NB4 (cell line): Measurements from ENCODE around the gene KRTDAP.
A peak's percentile ranks its signal among the peaks of the same experiment; 100 is the strongest.

Experiments
- DNase-seq: peaks from one replicate; pipeline ENCODE4 v3.0.0; 2010; ENCODE audit warnings: low read depth
- H3K4me3 ChIP-seq: one replicate; pipeline ENCODE4 v1.5.1; 2011; ENCODE audit warnings: mild to moderate bottlenecking, low read depth, low read length, moderate library complexity
- MAX ChIP-seq: IDR thresholded peaks from 2 replicates; pipeline ENCODE4 v1.6.1; 2011; ENCODE audit warnings: low read depth, low read length
- MYC ChIP-seq: IDR thresholded peaks from 2 replicates; pipeline ENCODE4 v1.6.1; 2011; ENCODE audit warnings: low read depth, low read length
- POLR2A ChIP-seq: IDR thresholded peaks from 2 replicates; pipeline ENCODE4 v1.6.1; 2011; ENCODE audit warnings: mild to moderate bottlenecking; ENCODE audit not compliant: insufficient read length; ENCODE audit errors: extremely low read depth
- TF ChIP-seq, protein P1 (sequence below): IDR thresholded peaks from one replicate; pipeline ENCODE4 v1.5.1; 2012; ENCODE audit warnings: low read depth, low read length

The KRTDAP gene

DNA sequence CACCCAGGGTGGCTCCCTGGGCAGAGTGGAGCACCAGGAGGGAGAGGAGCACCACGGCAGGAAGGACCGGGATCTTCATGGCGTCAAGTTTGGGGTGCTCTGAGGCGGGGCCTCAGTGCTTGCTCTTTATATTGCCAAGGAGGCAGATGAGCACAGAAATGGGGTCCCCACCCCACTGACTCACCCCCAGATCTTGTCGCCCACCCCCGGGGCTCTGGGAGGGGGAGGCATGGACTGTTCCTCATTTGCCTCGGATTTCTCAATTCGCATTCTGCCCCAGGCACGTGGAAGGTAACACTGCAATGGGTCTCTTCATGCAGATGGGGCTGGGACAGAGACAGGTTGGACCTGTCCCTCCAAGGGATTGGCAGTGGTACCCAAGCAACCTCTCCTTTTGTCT is at the start of gene KRTDAP:
KRTDAP (minus strand) TSS at position 101 of the 400 bp plus-strand sequence; CDS start at position 79, 22 bp downstream.
- H3K4me3 ChIP-seq = no peak within 1 kb of the TSS
- no peak for DNase-seq
- TF ChIP-seq POLR2A = no peak
- TF ChIP-seq, protein P1, sequence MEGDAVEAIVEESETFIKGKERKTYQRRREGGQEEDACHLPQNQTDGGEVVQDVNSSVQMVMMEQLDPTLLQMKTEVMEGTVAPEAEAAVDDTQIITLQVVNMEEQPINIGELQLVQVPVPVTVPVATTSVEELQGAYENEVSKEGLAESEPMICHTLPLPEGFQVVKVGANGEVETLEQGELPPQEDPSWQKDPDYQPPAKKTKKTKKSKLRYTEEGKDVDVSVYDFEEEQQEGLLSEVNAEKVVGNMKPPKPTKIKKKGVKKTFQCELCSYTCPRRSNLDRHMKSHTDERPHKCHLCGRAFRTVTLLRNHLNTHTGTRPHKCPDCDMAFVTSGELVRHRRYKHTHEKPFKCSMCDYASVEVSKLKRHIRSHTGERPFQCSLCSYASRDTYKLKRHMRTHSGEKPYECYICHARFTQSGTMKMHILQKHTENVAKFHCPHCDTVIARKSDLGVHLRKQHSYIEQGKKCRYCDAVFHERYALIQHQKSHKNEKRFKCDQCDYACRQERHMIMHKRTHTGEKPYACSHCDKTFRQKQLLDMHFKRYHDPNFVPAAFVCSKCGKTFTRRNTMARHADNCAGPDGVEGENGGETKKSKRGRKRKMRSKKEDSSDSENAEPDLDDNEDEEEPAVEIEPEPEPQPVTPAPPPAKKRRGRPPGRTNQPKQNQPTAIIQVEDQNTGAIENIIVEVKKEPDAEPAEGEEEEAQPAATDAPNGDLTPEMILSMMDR = no peak
- no peak for TF ChIP-seq MYC
- no peak for TF ChIP-seq MAX

- DNase-seq = no peak
- TF ChIP-seq MYC (no peak), MAX (no peak), POLR2A (no peak)
- TF ChIP-seq, protein P1 = no peak
- no peak overlapping the region for H3K4me3 ChIP-seq
Measured at GRCh38 chr19:35539850-35540249, 49.6 kb upstream of the KRTDAP start.

- TF ChIP-seq MYC = no peak
- TF ChIP-seq POLR2A = no peak
- TF ChIP-seq, protein P1 = no peak
- DNase-seq = no peak
- H3K4me3 ChIP-seq = no peak overlapping the region
Measured at GRCh38 chr19:35539314-35539713, 49.0 kb upstream of the KRTDAP start.

GRCh38 chr19:35534803-35535480 is 44.7 kb upstream of the KRTDAP start:
- no peak overlapping the region for H3K4me3 ChIP-seq
- DNase-seq = no peak
- TF ChIP-seq, protein P1 = no peak
- no peak for TF ChIP-seq POLR2A
- TF ChIP-seq MAX = no peak
- TF ChIP-seq MYC = no peak

DNA sequence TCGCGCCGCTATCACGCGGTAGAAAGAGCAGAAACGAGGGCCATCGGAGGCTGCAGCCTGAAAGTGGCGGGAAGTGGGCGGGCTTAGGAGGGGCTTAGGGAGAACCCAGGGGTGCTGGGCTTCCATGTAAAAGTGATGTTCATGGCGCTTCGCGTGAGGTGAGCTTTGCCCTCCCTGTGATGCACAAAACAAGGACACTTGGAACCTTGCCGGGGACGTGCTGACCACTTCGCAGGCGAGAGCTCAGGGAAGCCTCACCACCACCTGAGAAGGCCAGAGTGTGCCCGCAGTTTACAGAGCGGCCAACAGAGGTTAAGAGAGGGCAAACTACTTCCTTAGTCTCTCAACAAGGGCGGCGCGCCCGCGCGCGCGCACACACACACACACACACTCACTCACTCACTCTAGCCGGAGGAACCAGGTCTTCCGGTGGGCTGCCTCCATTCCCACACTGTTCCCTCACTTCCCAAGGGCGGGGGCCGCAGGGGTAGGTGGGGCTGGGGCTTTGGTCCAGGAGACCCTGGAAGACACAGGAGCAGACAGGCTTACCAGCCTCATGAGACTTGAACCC is 43.6 kb upstream of the KRTDAP start:
- TF ChIP-seq, protein P1 = no peak
- H3K4me3 ChIP-seq = no peak overlapping the region
- peak; percentile 33 for DNase-seq
